ENCODE data around the gene FUT1. TPM values are rescaled to one million over a fixed set of nuclear protein-coding genes. Genes with fewer than 3 reads are reported as not detected.

FUT1 gene
- polyA plus RNA-seq, 1 of the 3 experiments (the other 2 are of a cell fraction) = 0.08 TPM

GRCh38 chr19:48798937-48799336 lies 46.5 kb upstream of the FUT1 start:
- WGBS (ENCODE audit: low lambda C conversion rate) = 75% methylated on average over 4 of the region's 6 CpGs
- H2AFZ ChIP-seq (ENCODE audit: low read depth) = no peak overlapping the region
- H3K79me2 ChIP-seq (ENCODE audit: insufficient read depth) = no peaks in the 10 kb centered on the region
- TF ChIP-seq SMC3 (IDR thresholded peaks at IDR 0.05; ENCODE audit: low read depth, low read length) (no peak), GATA2 (CRISPR knock-in tag; IDR thresholded peaks at IDR 0.05) (no peak), FOXJ3 (CRISPR knock-in tag; IDR thresholded peaks at IDR 0.05) (no peak), TAF1 (IDR thresholded peaks at IDR 0.05; ENCODE audit: borderline replicate concordance, low read depth, low read length) (no peak), RCOR1 (IDR thresholded peaks at IDR 0.05; ENCODE audit: low read length) (no peak), GABPA (IDR thresholded peaks at IDR 0.05; ENCODE audit: low read depth) (no peak), MEF2A (IDR thresholded peaks at IDR 0.05; ENCODE audit: borderline replicate concordance, low read depth) (no peak)
- TF ChIP-seq, protein P1, sequence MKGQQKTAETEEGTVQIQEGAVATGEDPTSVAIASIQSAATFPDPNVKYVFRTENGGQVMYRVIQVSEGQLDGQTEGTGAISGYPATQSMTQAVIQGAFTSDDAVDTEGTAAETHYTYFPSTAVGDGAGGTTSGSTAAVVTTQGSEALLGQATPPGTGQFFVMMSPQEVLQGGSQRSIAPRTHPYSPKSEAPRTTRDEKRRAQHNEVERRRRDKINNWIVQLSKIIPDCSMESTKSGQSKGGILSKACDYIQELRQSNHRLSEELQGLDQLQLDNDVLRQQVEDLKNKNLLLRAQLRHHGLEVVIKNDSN (IDR thresholded peaks at IDR 0.05; ENCODE audit: borderline replicate concordance, low read depth) = no peak
- POLR2A ChIA-PET = no interaction called here
- H3K4me3 ChIP-seq (ENCODE audit: low read depth in 2 of 2, low read length in 1 of 2) = no peak overlapping the region
- peaks cover 5% of the 10 kb centered on the region in 2 experiments; a peak in 1 of 4 replicates for H3K4me1 ChIP-seq (ENCODE audit: control insufficient read depth in 1 of 2, insufficient read depth in 2 of 2, low read depth in 1 of 2, low read length in 1 of 2)
- H4K20me1 ChIP-seq (ENCODE audit: insufficient read depth) = no peaks in the 10 kb centered on the region
- no peak overlapping the region for H3K27ac ChIP-seq (ENCODE audit: low read depth in 2 of 2, low read length in 1 of 2)
- H3F3A ChIP-seq (replicated peaks; ENCODE audit: insufficient read depth) = peaks cover 5% of the 10 kb centered on the region
- DNase-seq = peak; percentile 19
- CTCF ChIA-PET = interaction anchor here (1.0 to 4.7 kb wide), 4 partner anchors 11 to 172 kb away, joined by 3 to 21 read pairs (median 5); no protein-coding TSS in a partner anchor
- H3K36me3 ChIP-seq (replicated peaks in 1 of 2; ENCODE audit: control insufficient read depth in 1 of 2, insufficient read depth in 2 of 2, low read length in 1 of 2) = no peaks in the 10 kb centered on the region
- H3K4me2 ChIP-seq = no peak overlapping the region
- no peaks in the 10 kb centered on the region for H3K27me3 ChIP-seq (ENCODE audit: insufficient read depth)
- H3K9me2 ChIP-seq = no peaks in the 10 kb centered on the region
- H3K9ac ChIP-seq = no peak overlapping the region
- H3K9me3 ChIP-seq = no peaks in the 10 kb centered on the region

GRCh38 chr19:48797103-48797502 lies 44.7 kb upstream of the FUT1 start:
- no peaks in the 10 kb centered on the region for H4K20me1 ChIP-seq (ENCODE audit: insufficient read depth)
- 69% methylated on average over 2 of the region's 7 CpGs for WGBS (ENCODE audit: low lambda C conversion rate)
- H3F3A ChIP-seq (replicated peaks; ENCODE audit: insufficient read depth) = peaks cover 5% of the 10 kb centered on the region
- H3K9me2 ChIP-seq = no peaks in the 10 kb centered on the region
- no peaks in the 10 kb centered on the region for H3K36me3 ChIP-seq (replicated peaks in 1 of 2; ENCODE audit: control insufficient read depth in 1 of 2, insufficient read depth in 2 of 2, low read length in 1 of 2)
- ChIA-PET CTCF (interaction anchor here (1.1 to 20.7 kb wide), 5 partner anchors 9 to 45 kb away, joined by 4 to 457 read pairs (median 27); partner anchors contain the start of gene HSD17B14), POLR2A (no interaction called here)
- no peak overlapping the region for H3K9ac ChIP-seq
- no peak for DNase-seq
- TF ChIP-seq MEF2A (IDR thresholded peaks at IDR 0.05; ENCODE audit: borderline replicate concordance, low read depth) (no peak), PBX3 (IDR thresholded peaks at IDR 0.05) (no peak), TCF12 (IDR thresholded peaks at IDR 0.05) (no peak), TEAD4 (IDR thresholded peaks at IDR 0.05; ENCODE audit: borderline replicate concordance, insufficient read depth) (no peak), RXRA (IDR thresholded peaks at IDR 0.05; ENCODE audit: borderline replicate concordance, low read depth) (no peak), EZH2phosphoT487 (IDR thresholded peaks at IDR 0.05; ENCODE audit: borderline replicate concordance, low read depth) (no peak), NRF1 (IDR thresholded peaks at IDR 0.05; ENCODE audit: low read depth, low read length) (no peak), JUND (IDR thresholded peaks at IDR 0.05) (no peak), NFIC (IDR thresholded peaks at IDR 0.05; ENCODE audit: borderline replicate concordance) (no peak), ELF1 (IDR thresholded peaks at IDR 0.05) (no peak), MXI1 (IDR thresholded peaks at IDR 0.05; ENCODE audit: low read depth, low read length) (no peak), YY1 (IDR thresholded peaks at IDR 0.05; ENCODE audit: low read depth) (no peak), RAD21 (IDR thresholded peaks at IDR 0.05; ENCODE audit: low read length) (no peak), RCOR1 (IDR thresholded peaks at IDR 0.05; ENCODE audit: low read length) (no peak), FOXJ3 (CRISPR knock-in tag; IDR thresholded peaks at IDR 0.05) (no peak), RFX5 (IDR thresholded peaks at IDR 0.05; ENCODE audit: low read length) (no peak), TAF1 (IDR thresholded peaks at IDR 0.05; ENCODE audit: borderline replicate concordance, low read depth, low read length) (no peak)
- TF ChIP-seq, protein P2, sequence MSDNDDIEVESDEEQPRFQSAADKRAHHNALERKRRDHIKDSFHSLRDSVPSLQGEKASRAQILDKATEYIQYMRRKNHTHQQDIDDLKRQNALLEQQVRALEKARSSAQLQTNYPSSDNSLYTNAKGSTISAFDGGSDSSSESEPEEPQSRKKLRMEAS (IDR thresholded peaks at IDR 0.05; ENCODE audit: low read depth) = no peak
- TF ChIP-seq, protein P3, sequence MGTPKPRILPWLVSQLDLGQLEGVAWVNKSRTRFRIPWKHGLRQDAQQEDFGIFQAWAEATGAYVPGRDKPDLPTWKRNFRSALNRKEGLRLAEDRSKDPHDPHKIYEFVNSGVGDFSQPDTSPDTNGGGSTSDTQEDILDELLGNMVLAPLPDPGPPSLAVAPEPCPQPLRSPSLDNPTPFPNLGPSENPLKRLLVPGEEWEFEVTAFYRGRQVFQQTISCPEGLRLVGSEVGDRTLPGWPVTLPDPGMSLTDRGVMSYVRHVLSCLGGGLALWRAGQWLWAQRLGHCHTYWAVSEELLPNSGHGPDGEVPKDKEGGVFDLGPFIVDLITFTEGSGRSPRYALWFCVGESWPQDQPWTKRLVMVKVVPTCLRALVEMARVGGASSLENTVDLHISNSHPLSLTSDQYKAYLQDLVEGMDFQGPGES (IDR thresholded peaks at IDR 0.05; ENCODE audit: low read depth, low read length) = no peak
- H3K27me3 ChIP-seq (ENCODE audit: insufficient read depth) = no peaks in the 10 kb centered on the region
- H3K4me1 ChIP-seq (ENCODE audit: control insufficient read depth in 1 of 2, insufficient read depth in 2 of 2, low read depth in 1 of 2, low read length in 1 of 2) = peaks cover 5% of the 10 kb centered on the region in 2 experiments; a peak in 1 of 4 replicates
- H3K4me2 ChIP-seq = no peak overlapping the region
- no peaks in the 10 kb centered on the region for H3K9me3 ChIP-seq
- no peak overlapping the region for H3K27ac ChIP-seq (ENCODE audit: low read depth in 2 of 2, low read length in 1 of 2)
- no peaks in the 10 kb centered on the region for H3K79me2 ChIP-seq (ENCODE audit: insufficient read depth)
- H3K4me3 ChIP-seq (ENCODE audit: low read depth in 2 of 2, low read length in 1 of 2) = no peak overlapping the region
- H2AFZ ChIP-seq (ENCODE audit: low read depth) = no peak overlapping the region
